SK-N-SH (cell line): Measurements from ENCODE around the gene ARHGEF10L. TPM values are rescaled to one million over a fixed set of nuclear protein-coding genes. Genes with fewer than 3 reads are reported as not detected.
A peak's percentile ranks its signal among the peaks of the same experiment; 100 is the strongest.

ENCODE experiments used
- CTCF ChIA-PET: fragments of 300-600, 350-600 bp; formaldehyde crosslinking; extraction: SDS; loops from one replicate; lab custom pipeline; 2021; lab: Yijun Ruan, JAX
- POLR2A ChIA-PET: fragments of 350-600 bp; sonication (Branson Sonifier 250); formaldehyde crosslinking; extraction: SDS; loops from one replicate; lab custom pipeline; 2020; ENCODE audit warnings: antibody characterized with exemption, inconsistent platforms; lab: Yijun Ruan, JAX
- DNase-seq: peaks from one replicate; pipeline ENCODE4 v3.0.0; 2012
- H2AFZ ChIP-seq: fragments of 200-600 bp; sonication (generic); 2 replicates; pipeline ENCODE4 v1.8.1; 2016; ENCODE audit warnings: antibody characterized with exemption, mild to moderate bottlenecking, low read depth
- H3F3A ChIP-seq: fragments of 200-600 bp; sonication (generic); replicated peaks from 2 replicates; pipeline ENCODE3; 2016; ENCODE audit warnings: antibody characterized with exemption, mild to moderate bottlenecking; ENCODE audit not compliant: insufficient read depth
- H3K27ac ChIP-seq, 2 experiments: fragments of 200-500 bp in 1 of 2; fragments of 200-600 bp in 1 of 2; sonication (Bioruptor generic) in 1 of 2; sonication (generic), shearing (Covaris generic) in 1 of 2; 2 replicates each; pipeline versions ENCODE4 v1.5.1 to v1.6.1; 2014 to 2016; ENCODE audit warnings: low read depth in 2 of 2, inconsistent platforms in 1 of 2, low read length in 1 of 2, mild to moderate bottlenecking in 1 of 2, mixed read lengths in 1 of 2
- H3K27me3 ChIP-seq: fragments of 200-600 bp; sonication (generic), shearing (Covaris generic); 2 replicates; pipeline ENCODE4 v1.6.1; 2016; ENCODE audit warnings: mixed run types; ENCODE audit not compliant: insufficient read depth
- H3K36me3 ChIP-seq, 2 experiments: fragments of 200-500 bp in 1 of 2; fragments of 200-600 bp in 1 of 2; sonication (Bioruptor generic) in 1 of 2; sonication (generic) in 1 of 2; replicated peaks in 1 of 2; 2 replicates each; pipeline versions ENCODE3 to v1.5.1; 2014 to 2016; ENCODE audit warnings: low read length in 1 of 2, mild to moderate bottlenecking in 1 of 2; ENCODE audit not compliant: insufficient read depth in 2 of 2, control insufficient read depth in 1 of 2
- H3K4me1 ChIP-seq, 2 experiments: fragments of 200-500 bp in 1 of 2; fragments of 200-600 bp in 1 of 2; sonication (Bioruptor generic) in 1 of 2; sonication (generic), shearing (Covaris generic) in 1 of 2; 2 replicates each; pipeline versions ENCODE4 v1.5.1 to v1.6.1; 2014 to 2016; ENCODE audit warnings: low read depth in 1 of 2, low read length in 1 of 2, mixed run types in 1 of 2; ENCODE audit not compliant: insufficient read depth in 2 of 2, control insufficient read depth in 1 of 2
- H3K4me2 ChIP-seq: fragments of 200-600 bp; sonication (generic), shearing (Covaris generic); 2 replicates; pipeline ENCODE4 v1.6.1; 2017; ENCODE audit warnings: mixed run types
- H3K4me3 ChIP-seq, 2 experiments: fragments of 200-500 bp in 1 of 2; fragments of 200-600 bp in 1 of 2; sonication (Bioruptor generic) in 1 of 2; sonication (generic), shearing (Covaris generic) in 1 of 2; 2 replicates each; pipeline versions ENCODE4 v1.5.1 to v1.8.1; 2014 to 2016; ENCODE audit warnings: low read depth in 2 of 2, inconsistent platforms in 1 of 2, low read length in 1 of 2, mild to moderate bottlenecking in 1 of 2, mixed read lengths in 1 of 2, moderate library complexity in 1 of 2
- H3K79me2 ChIP-seq: fragments of 200-600 bp; sonication (generic); 2 replicates; pipeline ENCODE4 v1.8.1; 2017; ENCODE audit warnings: mild to moderate bottlenecking; ENCODE audit not compliant: insufficient read depth
- H3K9ac ChIP-seq: fragments of 200-600 bp; sonication (generic); 2 replicates; pipeline ENCODE4 v1.6.1; 2017; ENCODE audit warnings: mixed run types
- H3K9me2 ChIP-seq: fragments of 200-600 bp; sonication (generic); 2 replicates; pipeline ENCODE4 v1.6.1; 2017; ENCODE audit warnings: mixed run types
- H3K9me3 ChIP-seq: fragments of 200-600 bp; sonication (generic); 2 replicates; pipeline ENCODE4 v1.6.1; 2017; ENCODE audit warnings: mixed run types, mild to moderate bottlenecking, moderate library complexity
- H4K20me1 ChIP-seq: fragments of 200-600 bp; sonication (generic); 2 replicates; pipeline ENCODE4 v1.6.1; 2017; ENCODE audit warnings: mild to moderate bottlenecking, mixed run types; ENCODE audit not compliant: insufficient read depth
- CHD2 ChIP-seq: fragments of 150-350 bp; IDR thresholded peaks from 2 replicates; pipeline ENCODE4 v1.6.1; 2018; ENCODE audit warnings: low read length; ENCODE audit not compliant: partially characterized antibody
- ELF1 ChIP-seq: IDR thresholded peaks from 2 replicates; pipeline ENCODE4 v1.4.0; 2012
- EP300 ChIP-seq, 2 experiments: IDR thresholded peaks; 2 replicates each; pipeline versions ENCODE4 v1.4.0 to v1.6.1; 2012; ENCODE audit warnings: borderline replicate concordance in 1 of 2, low read depth in 1 of 2, low read length in 1 of 2
- FOSL2 ChIP-seq: IDR thresholded peaks from 2 replicates; pipeline ENCODE4 v1.4.0; 2012; ENCODE audit warnings: low read depth, mild to moderate bottlenecking, moderate library complexity, borderline replicate concordance
- FOXM1 ChIP-seq: IDR thresholded peaks from 2 replicates; pipeline ENCODE4 v1.4.0; 2012; ENCODE audit warnings: low read depth, mild to moderate bottlenecking
- GABPA ChIP-seq: IDR thresholded peaks from 2 replicates; pipeline ENCODE4 v1.4.0; 2012; ENCODE audit warnings: low read depth, mild to moderate bottlenecking
- IRF3 ChIP-seq: fragments of 150-350 bp; IDR thresholded peaks from 2 replicates; pipeline ENCODE4 v1.6.1; 2016; ENCODE audit warnings: mild to moderate bottlenecking, low read depth, low read length
- MEF2A ChIP-seq: IDR thresholded peaks from 2 replicates; pipeline ENCODE4 v1.4.0; 2012; ENCODE audit warnings: low read depth, borderline replicate concordance
- MXI1 ChIP-seq: IDR thresholded peaks from 2 replicates; pipeline ENCODE4 v1.6.1; 2012; ENCODE audit warnings: mild to moderate bottlenecking, low read depth, low read length, improper control_type of control experiment
- NFIC ChIP-seq: IDR thresholded peaks from 2 replicates; pipeline ENCODE4 v1.4.0; 2012; ENCODE audit warnings: borderline replicate concordance
- RAD21 ChIP-seq: IDR thresholded peaks from 2 replicates; pipeline ENCODE4 v1.6.1; 2012; ENCODE audit warnings: mild to moderate bottlenecking, low read length
- RCOR1 ChIP-seq: fragments of 150-350 bp; IDR thresholded peaks from 2 replicates; pipeline ENCODE4 v1.6.1; 2017; ENCODE audit warnings: antibody characterized with exemption, low read length
- SIN3A ChIP-seq: IDR thresholded peaks from 2 replicates; pipeline ENCODE4 v1.6.1; 2012; ENCODE audit warnings: low read depth, mild to moderate bottlenecking, low read length, moderate library complexity, borderline replicate concordance
- SMC3 ChIP-seq: IDR thresholded peaks from 2 replicates; pipeline ENCODE4 v1.6.1; 2012; ENCODE audit warnings: low read depth, low read length, improper control_type of control experiment
- TCF12 ChIP-seq: IDR thresholded peaks from 2 replicates; pipeline ENCODE4 v1.4.0; 2012
- YY1 ChIP-seq: IDR thresholded peaks from 2 replicates; pipeline ENCODE4 v1.4.0; 2012; ENCODE audit warnings: low read depth, mild to moderate bottlenecking
- WGBS: methylation state at CpG from one replicate; pipeline ENCODE4 v1.1.6; 2017; ENCODE audit warnings: low lambda C conversion rate; 5-methylcytosine and 5-hydroxymethylcytosine counted together
- polyA plus RNA-seq, 3 experiments: library from polyadenylated mRNA; depleted of rRNA; stranded (reverse); fragments of >200 nt; gene quantifications; 2 replicates each; pipeline ENCODE4 v1.2.3, GENCODE V29; 2012
- TF ChIP-seq, protein P1 (sequence below): IDR thresholded peaks from 2 replicates; pipeline ENCODE4 v1.6.1; 2012; ENCODE audit warnings: mild to moderate bottlenecking, low read depth, low read length, moderate library complexity

The ARHGEF10L gene
- polyA plus RNA-seq, 1 of the 3 experiments (the other 2 are of a cell fraction), result 12.5 TPM

- TF ChIP-seq CHD2 (no peak), RAD21 (no peak), MEF2A (no peak), FOSL2 (no peak), ELF1 (no peak), RCOR1 (no peak), EP300 (IDR thresholded peaks at IDR 0.05; ENCODE audit: borderline replicate concordance in 1 of 2, low read depth in 1 of 2, low read length in 1 of 2) (no peak), TCF12 (no peak), IRF3 (no peak), FOXM1 (no peak), SMC3 (no peak), YY1 (no peak), NFIC (no peak), SIN3A (no peak), GABPA (no peak)
- peaks cover 20% of the 10 kb centered on the region for H3F3A ChIP-seq
- WGBS, result 79% methylated on average over 3 of the region's 3 CpGs
- no peak overlapping the region for H3K9ac ChIP-seq
- H3K36me3 ChIP-seq, result no peaks in the 10 kb centered on the region
- no peaks in the 10 kb centered on the region for H3K27me3 ChIP-seq
- no peak overlapping the region for H3K4me2 ChIP-seq
- H3K9me3 ChIP-seq, result no peaks in the 10 kb centered on the region
- no peak overlapping the region for H3K4me3 ChIP-seq
- peaks cover 30 to 45% of the 10 kb centered on the region in 2 experiments; a peak in 3 of 4 replicates for H3K4me1 ChIP-seq
- H3K79me2 ChIP-seq, result peaks cover 81% of the 10 kb centered on the region
- ChIA-PET CTCF (interaction anchor here (0.8 to 2.6 kb wide), 2 partner anchors 47 to 57 kb away, joined by 3 to 10 read pairs; no protein-coding TSS in a partner anchor), POLR2A (no interaction called here)
- DNase-seq, result no peak
- no peak overlapping the region for H2AFZ ChIP-seq
- H3K9me2 ChIP-seq, result no peaks in the 10 kb centered on the region
- peaks cover 16% of the 10 kb centered on the region for H4K20me1 ChIP-seq
- H3K27ac ChIP-seq, result no peak overlapping the region
Observed at GRCh38 chr1:17549384-17549783, 9.9 kb downstream of the ARHGEF10L start.

DNA sequence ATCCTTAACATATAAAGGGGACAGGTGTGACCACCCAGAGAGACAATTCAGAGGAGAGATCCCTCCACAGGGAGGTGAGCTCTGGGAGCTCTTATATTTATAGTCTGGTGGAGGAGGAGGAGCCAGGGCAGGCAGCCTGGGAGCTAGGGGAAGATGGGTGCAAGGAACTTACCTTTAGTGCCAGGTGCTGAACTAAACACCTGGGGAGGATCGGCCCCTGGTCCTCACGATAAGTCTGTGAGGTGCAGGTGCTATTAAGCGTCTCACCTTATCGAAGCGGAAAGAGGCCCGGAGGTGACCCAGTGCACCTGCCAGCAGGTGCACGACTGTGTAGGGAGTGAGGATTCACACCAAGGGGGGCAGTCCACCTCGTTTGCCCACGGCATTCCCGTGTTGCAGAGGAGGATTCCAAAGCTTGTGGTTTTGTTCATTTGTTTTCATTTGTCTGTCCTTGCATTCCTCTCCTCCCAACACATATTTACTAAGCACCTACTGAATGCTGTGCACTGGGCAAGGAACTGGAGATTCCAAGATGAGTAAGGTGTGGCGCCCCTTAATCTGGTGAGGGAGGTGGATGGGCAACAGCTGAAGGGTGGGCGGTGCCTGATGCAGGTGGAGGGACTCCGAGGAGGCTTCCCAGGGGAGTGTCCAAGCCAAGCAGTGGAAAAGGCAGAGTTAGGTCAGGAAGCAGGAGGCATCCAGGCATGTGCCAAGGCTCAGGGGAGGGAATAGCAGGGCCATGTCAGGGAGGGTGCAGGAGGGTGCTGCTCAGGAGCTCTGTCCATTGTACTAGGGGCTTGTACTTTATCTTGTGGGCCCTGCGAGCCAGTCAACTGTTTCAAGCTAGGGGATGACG, 11.5 kb downstream of the ARHGEF10L start:
- Histone ChIP-seq H3K4me3 (peak overlapping the region in 1 of 2 experiments; percentile 15; a peak in 1 of 4 replicates), H4K20me1 (peaks cover 12% of the 10 kb centered on the region), H3F3A (peaks cover 15% of the 10 kb centered on the region), H3K4me1 (peaks cover 23 to 33% of the 10 kb centered on the region in 2 experiments; a peak in 3 of 4 replicates), H3K9me3 (no peaks in the 10 kb centered on the region), H3K27me3 (no peaks in the 10 kb centered on the region), H3K36me3 (no peaks in the 10 kb centered on the region), H3K9ac (no peak overlapping the region), H3K9me2 (no peaks in the 10 kb centered on the region), H3K79me2 (peaks cover 80% of the 10 kb centered on the region), H2AFZ (no peak overlapping the region), H3K27ac (peak overlapping the region; percentile 77 to 93), H3K4me2 (peak overlapping the region; percentile 53)
- DNase-seq, result no peak
- ChIA-PET POLR2A (interaction anchor here (1.2 to 1.6 kb wide), 2 partner anchors 10 to 15 kb away, joined by 3 to 11 read pairs; no protein-coding TSS in a partner anchor), CTCF (interaction anchor here (0.9 to 3.2 kb wide), 8 partner anchors 17 to 159 kb away, joined by 3 to 13 read pairs (median 3); no protein-coding TSS in a partner anchor)
- WGBS, result 59% methylated on average over 8 of the region's 15 CpGs
- TF ChIP-seq MXI1 (no peak), GABPA (no peak), YY1 (no peak), ELF1 (no peak)
- TF ChIP-seq, protein P1, sequence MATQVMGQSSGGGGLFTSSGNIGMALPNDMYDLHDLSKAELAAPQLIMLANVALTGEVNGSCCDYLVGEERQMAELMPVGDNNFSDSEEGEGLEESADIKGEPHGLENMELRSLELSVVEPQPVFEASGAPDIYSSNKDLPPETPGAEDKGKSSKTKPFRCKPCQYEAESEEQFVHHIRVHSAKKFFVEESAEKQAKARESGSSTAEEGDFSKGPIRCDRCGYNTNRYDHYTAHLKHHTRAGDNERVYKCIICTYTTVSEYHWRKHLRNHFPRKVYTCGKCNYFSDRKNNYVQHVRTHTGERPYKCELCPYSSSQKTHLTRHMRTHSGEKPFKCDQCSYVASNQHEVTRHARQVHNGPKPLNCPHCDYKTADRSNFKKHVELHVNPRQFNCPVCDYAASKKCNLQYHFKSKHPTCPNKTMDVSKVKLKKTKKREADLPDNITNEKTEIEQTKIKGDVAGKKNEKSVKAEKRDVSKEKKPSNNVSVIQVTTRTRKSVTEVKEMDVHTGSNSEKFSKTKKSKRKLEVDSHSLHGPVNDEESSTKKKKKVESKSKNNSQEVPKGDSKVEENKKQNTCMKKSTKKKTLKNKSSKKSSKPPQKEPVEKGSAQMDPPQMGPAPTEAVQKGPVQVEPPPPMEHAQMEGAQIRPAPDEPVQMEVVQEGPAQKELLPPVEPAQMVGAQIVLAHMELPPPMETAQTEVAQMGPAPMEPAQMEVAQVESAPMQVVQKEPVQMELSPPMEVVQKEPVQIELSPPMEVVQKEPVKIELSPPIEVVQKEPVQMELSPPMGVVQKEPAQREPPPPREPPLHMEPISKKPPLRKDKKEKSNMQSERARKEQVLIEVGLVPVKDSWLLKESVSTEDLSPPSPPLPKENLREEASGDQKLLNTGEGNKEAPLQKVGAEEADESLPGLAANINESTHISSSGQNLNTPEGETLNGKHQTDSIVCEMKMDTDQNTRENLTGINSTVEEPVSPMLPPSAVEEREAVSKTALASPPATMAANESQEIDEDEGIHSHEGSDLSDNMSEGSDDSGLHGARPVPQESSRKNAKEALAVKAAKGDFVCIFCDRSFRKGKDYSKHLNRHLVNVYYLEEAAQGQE, result peak; percentile 85; the same call in 1 of the 2 replicates
